ENCODE measurements around the gene NUDT13.

DNA sequence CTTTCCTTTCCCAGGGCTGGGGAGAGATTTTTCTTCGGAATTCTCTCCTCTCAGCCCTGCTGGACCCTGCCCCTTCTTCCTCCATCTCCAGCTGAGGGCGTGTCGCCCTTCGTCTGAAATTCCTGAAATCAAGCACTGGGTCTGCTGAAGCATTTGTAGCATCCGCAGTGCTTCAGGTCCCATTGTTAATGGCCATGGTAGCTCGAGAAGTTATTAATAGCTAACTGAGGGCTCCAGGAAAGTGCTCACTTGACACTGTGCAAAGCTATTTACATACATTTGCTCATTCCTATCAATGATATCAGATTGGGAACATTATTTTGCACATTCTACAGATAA lies 58.2 kb downstream of the NUDT13 start:
- TF ChIP-seq, protein P1, sequence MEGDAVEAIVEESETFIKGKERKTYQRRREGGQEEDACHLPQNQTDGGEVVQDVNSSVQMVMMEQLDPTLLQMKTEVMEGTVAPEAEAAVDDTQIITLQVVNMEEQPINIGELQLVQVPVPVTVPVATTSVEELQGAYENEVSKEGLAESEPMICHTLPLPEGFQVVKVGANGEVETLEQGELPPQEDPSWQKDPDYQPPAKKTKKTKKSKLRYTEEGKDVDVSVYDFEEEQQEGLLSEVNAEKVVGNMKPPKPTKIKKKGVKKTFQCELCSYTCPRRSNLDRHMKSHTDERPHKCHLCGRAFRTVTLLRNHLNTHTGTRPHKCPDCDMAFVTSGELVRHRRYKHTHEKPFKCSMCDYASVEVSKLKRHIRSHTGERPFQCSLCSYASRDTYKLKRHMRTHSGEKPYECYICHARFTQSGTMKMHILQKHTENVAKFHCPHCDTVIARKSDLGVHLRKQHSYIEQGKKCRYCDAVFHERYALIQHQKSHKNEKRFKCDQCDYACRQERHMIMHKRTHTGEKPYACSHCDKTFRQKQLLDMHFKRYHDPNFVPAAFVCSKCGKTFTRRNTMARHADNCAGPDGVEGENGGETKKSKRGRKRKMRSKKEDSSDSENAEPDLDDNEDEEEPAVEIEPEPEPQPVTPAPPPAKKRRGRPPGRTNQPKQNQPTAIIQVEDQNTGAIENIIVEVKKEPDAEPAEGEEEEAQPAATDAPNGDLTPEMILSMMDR (IDR thresholded peaks at IDR 0.05; ENCODE audit: low read depth, low read length) = no peak
- TF ChIP-seq EZH2phosphoT487 (IDR thresholded peaks at IDR 0.05; ENCODE audit: low read depth) = no peak

Data from OCI-LY3 (cell line).